ENCODE results near the gene DPH7. TPM values are rescaled to one million over a fixed set of nuclear protein-coding genes. Genes with fewer than 3 reads are reported as not detected.

The DPH7 gene
- polyA plus RNA-seq, 1 donor from 2014 or later = 145 TPM

DNA sequence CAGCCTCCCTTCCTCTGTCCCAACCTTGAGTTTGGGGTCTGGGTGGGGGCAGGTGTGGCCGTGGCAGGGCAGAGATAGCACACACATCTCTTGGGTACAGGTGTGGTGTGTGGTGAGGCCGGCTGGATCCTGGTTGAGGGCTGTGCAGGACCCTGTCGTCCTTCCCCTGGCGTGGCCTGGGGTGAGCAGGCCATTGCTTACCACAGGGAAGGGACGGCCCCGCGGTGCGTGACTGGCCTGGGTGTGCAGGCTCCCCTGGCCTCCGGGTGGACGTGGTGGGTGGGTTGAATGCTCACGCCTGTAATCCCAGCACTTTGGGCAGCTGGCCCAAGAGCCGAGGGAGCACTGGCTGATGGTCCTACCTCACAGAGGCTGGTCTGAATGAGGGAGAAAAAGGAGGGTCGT lies 28.0 kb upstream of the DPH7 start:
- Histone ChIP-seq H3K9ac (ENCODE audit: low read length) (peak overlapping the region; percentile 69), H3K79me2 (replicated peaks; ENCODE audit: insufficient read depth, low read length) (no peaks in the 10 kb centered on the region), H3K4me3 (ENCODE audit: low read length) (peak overlapping the region; percentile 87), H3K36me3 (ENCODE audit: insufficient read depth, low read length) (no peaks in the 10 kb centered on the region), H3K9me3 (ENCODE audit: low read length) (no peaks in the 10 kb centered on the region), H3K4me2 (ENCODE audit: low read length) (peak overlapping the region; percentile 94), H2AFZ (ENCODE audit: low read depth, low read length) (no peak overlapping the region), H3K27ac (ENCODE audit: low read length) (no peak overlapping the region), H3K27me3 (ENCODE audit: insufficient read depth, low read depth, low read length) (no peaks in the 10 kb centered on the region), H3K9me2 (ENCODE audit: insufficient read depth, low read length) (no peaks in the 10 kb centered on the region), H4K20me1 (ENCODE audit: insufficient read depth) (no peaks in the 10 kb centered on the region), H3F3A (ENCODE audit: insufficient read depth, low read length, poor library complexity, severe bottlenecking) (peaks cover 5% of the 10 kb centered on the region)
- TF ChIP-seq, protein P1, sequence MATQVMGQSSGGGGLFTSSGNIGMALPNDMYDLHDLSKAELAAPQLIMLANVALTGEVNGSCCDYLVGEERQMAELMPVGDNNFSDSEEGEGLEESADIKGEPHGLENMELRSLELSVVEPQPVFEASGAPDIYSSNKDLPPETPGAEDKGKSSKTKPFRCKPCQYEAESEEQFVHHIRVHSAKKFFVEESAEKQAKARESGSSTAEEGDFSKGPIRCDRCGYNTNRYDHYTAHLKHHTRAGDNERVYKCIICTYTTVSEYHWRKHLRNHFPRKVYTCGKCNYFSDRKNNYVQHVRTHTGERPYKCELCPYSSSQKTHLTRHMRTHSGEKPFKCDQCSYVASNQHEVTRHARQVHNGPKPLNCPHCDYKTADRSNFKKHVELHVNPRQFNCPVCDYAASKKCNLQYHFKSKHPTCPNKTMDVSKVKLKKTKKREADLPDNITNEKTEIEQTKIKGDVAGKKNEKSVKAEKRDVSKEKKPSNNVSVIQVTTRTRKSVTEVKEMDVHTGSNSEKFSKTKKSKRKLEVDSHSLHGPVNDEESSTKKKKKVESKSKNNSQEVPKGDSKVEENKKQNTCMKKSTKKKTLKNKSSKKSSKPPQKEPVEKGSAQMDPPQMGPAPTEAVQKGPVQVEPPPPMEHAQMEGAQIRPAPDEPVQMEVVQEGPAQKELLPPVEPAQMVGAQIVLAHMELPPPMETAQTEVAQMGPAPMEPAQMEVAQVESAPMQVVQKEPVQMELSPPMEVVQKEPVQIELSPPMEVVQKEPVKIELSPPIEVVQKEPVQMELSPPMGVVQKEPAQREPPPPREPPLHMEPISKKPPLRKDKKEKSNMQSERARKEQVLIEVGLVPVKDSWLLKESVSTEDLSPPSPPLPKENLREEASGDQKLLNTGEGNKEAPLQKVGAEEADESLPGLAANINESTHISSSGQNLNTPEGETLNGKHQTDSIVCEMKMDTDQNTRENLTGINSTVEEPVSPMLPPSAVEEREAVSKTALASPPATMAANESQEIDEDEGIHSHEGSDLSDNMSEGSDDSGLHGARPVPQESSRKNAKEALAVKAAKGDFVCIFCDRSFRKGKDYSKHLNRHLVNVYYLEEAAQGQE (IDR thresholded peaks at IDR 0.05; ENCODE audit: borderline replicate concordance) = no peak
- TF ChIP-seq, protein P2, sequence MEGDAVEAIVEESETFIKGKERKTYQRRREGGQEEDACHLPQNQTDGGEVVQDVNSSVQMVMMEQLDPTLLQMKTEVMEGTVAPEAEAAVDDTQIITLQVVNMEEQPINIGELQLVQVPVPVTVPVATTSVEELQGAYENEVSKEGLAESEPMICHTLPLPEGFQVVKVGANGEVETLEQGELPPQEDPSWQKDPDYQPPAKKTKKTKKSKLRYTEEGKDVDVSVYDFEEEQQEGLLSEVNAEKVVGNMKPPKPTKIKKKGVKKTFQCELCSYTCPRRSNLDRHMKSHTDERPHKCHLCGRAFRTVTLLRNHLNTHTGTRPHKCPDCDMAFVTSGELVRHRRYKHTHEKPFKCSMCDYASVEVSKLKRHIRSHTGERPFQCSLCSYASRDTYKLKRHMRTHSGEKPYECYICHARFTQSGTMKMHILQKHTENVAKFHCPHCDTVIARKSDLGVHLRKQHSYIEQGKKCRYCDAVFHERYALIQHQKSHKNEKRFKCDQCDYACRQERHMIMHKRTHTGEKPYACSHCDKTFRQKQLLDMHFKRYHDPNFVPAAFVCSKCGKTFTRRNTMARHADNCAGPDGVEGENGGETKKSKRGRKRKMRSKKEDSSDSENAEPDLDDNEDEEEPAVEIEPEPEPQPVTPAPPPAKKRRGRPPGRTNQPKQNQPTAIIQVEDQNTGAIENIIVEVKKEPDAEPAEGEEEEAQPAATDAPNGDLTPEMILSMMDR (IDR thresholded peaks at IDR 0.05; ENCODE audit: poor library complexity, severe bottlenecking) = no peak
- TF ChIP-seq EP300 (conservative IDR thresholded peaks at IDR 0.05; ENCODE audit: poor library complexity, severe bottlenecking) = no peak
- no peak for TF ChIP-seq SMC3 (conservative IDR thresholded peaks at IDR 0.05; ENCODE audit: poor library complexity)
- TF ChIP-seq TAF1 (IDR thresholded peaks at IDR 0.05; ENCODE audit: low read depth) = no peak
- TF ChIP-seq MXI1 (conservative IDR thresholded peaks at IDR 0.05; ENCODE audit: poor library complexity, severe bottlenecking) = no peak

DNA sequence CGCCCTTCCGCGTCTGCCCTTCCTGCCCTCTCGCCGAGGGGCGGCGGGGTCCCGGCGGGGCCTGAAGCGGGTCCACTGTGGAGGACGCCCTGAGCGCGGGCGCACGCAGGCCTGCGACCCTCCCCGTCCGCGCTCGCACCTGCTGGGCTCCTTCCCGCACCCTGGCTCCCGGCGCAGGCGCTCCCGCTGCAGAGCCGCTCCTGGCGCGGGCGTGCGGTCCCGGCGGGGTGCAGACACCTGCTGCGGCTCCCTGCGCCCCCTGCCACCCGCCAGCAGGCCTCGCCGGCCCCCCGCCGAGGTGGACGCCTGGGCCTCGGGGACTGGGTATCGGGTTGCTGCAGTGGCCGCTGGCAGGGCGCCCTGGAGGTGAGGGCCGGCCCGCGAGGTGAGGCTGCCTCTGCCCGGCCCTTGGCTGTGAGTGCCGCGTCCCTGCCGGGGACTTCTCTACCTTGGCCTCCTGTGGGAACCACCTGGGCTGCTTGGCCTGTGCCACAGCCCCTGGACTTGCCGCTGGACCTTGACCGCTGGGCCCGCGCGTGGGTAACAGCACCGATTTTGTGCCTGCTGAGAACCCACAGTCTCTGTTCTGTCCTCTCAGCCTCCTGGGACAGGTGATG lies 27.4 kb upstream of the DPH7 start:
- no peak overlapping the region for H2AFZ ChIP-seq (ENCODE audit: low read depth, low read length)
- H3K4me2 ChIP-seq (ENCODE audit: low read length) = peak overlapping the region; percentile 94
- no peaks in the 10 kb centered on the region for H3K9me3 ChIP-seq (ENCODE audit: low read length)
- H3K27ac ChIP-seq (ENCODE audit: low read length) = no peak overlapping the region
- peaks cover 5% of the 10 kb centered on the region for H3F3A ChIP-seq (ENCODE audit: insufficient read depth, low read length, poor library complexity, severe bottlenecking)
- H3K9ac ChIP-seq (ENCODE audit: low read length) = peak overlapping the region; percentile 69
- peak overlapping the region; percentile 87 for H3K4me3 ChIP-seq (ENCODE audit: low read length)
- H3K27me3 ChIP-seq (ENCODE audit: insufficient read depth, low read depth, low read length) = no peaks in the 10 kb centered on the region
- no peaks in the 10 kb centered on the region for H3K36me3 ChIP-seq (ENCODE audit: insufficient read depth, low read length)
- H3K9me2 ChIP-seq (ENCODE audit: insufficient read depth, low read length) = no peaks in the 10 kb centered on the region
- H3K79me2 ChIP-seq (replicated peaks; ENCODE audit: insufficient read depth, low read length) = no peaks in the 10 kb centered on the region
- no peaks in the 10 kb centered on the region for H4K20me1 ChIP-seq (ENCODE audit: insufficient read depth)
- TF ChIP-seq MXI1 (conservative IDR thresholded peaks at IDR 0.05; ENCODE audit: poor library complexity, severe bottlenecking) = peak; percentile 49
- no peak for TF ChIP-seq RAD21 (conservative IDR thresholded peaks at IDR 0.05)

Measured in neural cell (in vitro differentiated cells).